Astrocyte (in vitro differentiated cells and primary cell): ENCODE data around the gene ZCCHC24. TPM values are rescaled to one million over a fixed set of nuclear protein-coding genes. Genes with fewer than 3 reads are reported as not detected.

Experiments
- DNase-seq: peaks from one replicate; pipeline ENCODE4 v3.0.0-alpha.2; 2010; ENCODE audit warnings: low read depth
- FAIRE-seq: peaks from 2 replicates; lab custom pipeline; 2011; peaks lifted over from hg19 to GRCh38; lab: Jason Lieb, UNC
- H2AFZ ChIP-seq: 2 replicates; pipeline ENCODE4 v1.6.0; 2012; ENCODE audit warnings: low read depth, low read length, inconsistent platforms
- H3K27ac ChIP-seq: 2 replicates; pipeline ENCODE4 v1.5.1; 2011; ENCODE audit warnings: low read depth, low read length, inconsistent platforms
- H3K27me3 ChIP-seq: 2 replicates; pipeline ENCODE4 v1.6.0; 2011; ENCODE audit warnings: low read length, inconsistent platforms; ENCODE audit not compliant: insufficient read depth
- H3K36me3 ChIP-seq: 2 replicates; pipeline ENCODE4 v1.5.1; 2011; ENCODE audit warnings: low read length, inconsistent platforms; ENCODE audit not compliant: insufficient read depth
- H3K4me1 ChIP-seq: 2 replicates; pipeline ENCODE4 v1.5.1; 2011; ENCODE audit warnings: low read length, inconsistent platforms; ENCODE audit not compliant: insufficient read depth
- H3K4me2 ChIP-seq: 2 replicates; pipeline ENCODE4 v1.6.0; 2012; ENCODE audit warnings: low read length, inconsistent platforms
- H3K4me3 ChIP-seq: 2 replicates; pipeline ENCODE4 v1.5.1; 2011; ENCODE audit warnings: low read depth, mild to moderate bottlenecking, low read length, inconsistent platforms; ENCODE audit not compliant: insufficient read depth
- H3K79me2 ChIP-seq: 2 replicates; pipeline ENCODE4 v1.6.0; 2012; ENCODE audit warnings: mild to moderate bottlenecking, low read length, inconsistent platforms; ENCODE audit not compliant: insufficient read depth
- H3K9ac ChIP-seq: 2 replicates; pipeline ENCODE4 v1.6.0; 2012; ENCODE audit warnings: mild to moderate bottlenecking, low read length, inconsistent platforms
- H3K9me3 ChIP-seq: 2 replicates; pipeline ENCODE4 v1.5.1; 2012; ENCODE audit warnings: low read depth, mild to moderate bottlenecking, low read length, inconsistent platforms; ENCODE audit not compliant: insufficient read depth
- H4K20me1 ChIP-seq: 2 replicates; pipeline ENCODE4 v1.6.0; 2012; ENCODE audit warnings: low read length, inconsistent platforms; ENCODE audit not compliant: insufficient read depth
- H3K27ac Mint-ChIP-seq: one replicate; pipeline ENCODE4 v1.8.0; 2021; ENCODE audit warnings: mild to moderate bottlenecking, mixed read lengths; ENCODE audit not compliant: unreplicated experiment
- H3K27me3 Mint-ChIP-seq: one replicate; pipeline ENCODE4 v1.8.0; 2021; ENCODE audit warnings: low read depth, mixed read lengths; ENCODE audit not compliant: unreplicated experiment
- H3K36me3 Mint-ChIP-seq: one replicate; pipeline ENCODE4 v1.8.0; 2021; ENCODE audit warnings: low read depth, mixed read lengths; ENCODE audit not compliant: unreplicated experiment
- H3K4me1 Mint-ChIP-seq: one replicate; pipeline ENCODE4 v1.8.0; 2021; ENCODE audit warnings: low read depth, mixed read lengths; ENCODE audit not compliant: unreplicated experiment
- H3K4me3 Mint-ChIP-seq: one replicate; pipeline ENCODE4 v1.8.0; 2021; ENCODE audit warnings: mild to moderate bottlenecking, moderate library complexity, mixed read lengths; ENCODE audit not compliant: unreplicated experiment
- H3K9me3 Mint-ChIP-seq: one replicate; pipeline ENCODE4 v1.8.0; 2021; ENCODE audit warnings: mild to moderate bottlenecking, mixed read lengths; ENCODE audit not compliant: unreplicated experiment
- CTCF ChIP-seq: IDR thresholded peaks from 2 replicates; pipeline ENCODE4 v1.5.1; 2011; ENCODE audit warnings: low read depth, mild to moderate bottlenecking, inconsistent platforms, low read length, moderate library complexity; ENCODE audit not compliant: insufficient read depth
- EZH2 ChIP-seq: IDR thresholded peaks from 2 replicates; pipeline ENCODE4 v1.6.1; 2012; ENCODE audit warnings: mild to moderate bottlenecking, low read length, inconsistent platforms; ENCODE audit not compliant: insufficient read depth
- total RNA-seq: library from RNA; stranded (reverse); gene quantifications from 2 replicates; pipeline ENCODE4 v1.2.1, GENCODE V29; 2021

Gene ZCCHC24
- total RNA-seq, 1 donor from 2014 or later: 21.4 TPM

GRCh38 chr10:79385392-79385795, 60.0 kb downstream of the ZCCHC24 start:
- no peak overlapping the region for H3K4me2 ChIP-seq
- H3K79me2 ChIP-seq: no peaks in the 10 kb centered on the region
- Mint-ChIP-seq H3K4me3 (no peak overlapping the region), H3K4me1 (peaks cover 16% of the 10 kb centered on the region), H3K27ac (no peak overlapping the region), H3K9me3 (no peaks in the 10 kb centered on the region), H3K36me3 (peaks cover 2% of the 10 kb centered on the region), H3K27me3 (no peaks in the 10 kb centered on the region)
- no peak for FAIRE-seq
- no peak for DNase-seq
- no peak overlapping the region for H3K4me3 ChIP-seq
- H3K27ac ChIP-seq: no peak overlapping the region
- no peak overlapping the region for H3K9ac ChIP-seq
- peaks cover 4% of the 10 kb centered on the region for H4K20me1 ChIP-seq
- no peaks in the 10 kb centered on the region for H3K9me3 ChIP-seq
- H2AFZ ChIP-seq: no peak overlapping the region
- H3K4me1 ChIP-seq: peaks cover 20% of the 10 kb centered on the region
- H3K36me3 ChIP-seq: peaks cover 6% of the 10 kb centered on the region
- H3K27me3 ChIP-seq: no peaks in the 10 kb centered on the region
- no peak for TF ChIP-seq EZH2
- no peak for TF ChIP-seq CTCF

GRCh38 chr10:79384773-79385391, 60.5 kb downstream of the ZCCHC24 start:
- no peak for FAIRE-seq

More at GRCh38 chr10:79384773-79385391, 60.5 kb downstream of the ZCCHC24 start:
- no peak overlapping the region for H3K4me3 ChIP-seq
- no peak overlapping the region for H3K9ac ChIP-seq
- Mint-ChIP-seq H3K27me3 (no peaks in the 10 kb centered on the region), H3K27ac (no peak overlapping the region), H3K4me1 (peaks cover 16% of the 10 kb centered on the region), H3K9me3 (no peaks in the 10 kb centered on the region), H3K36me3 (peaks cover 2% of the 10 kb centered on the region), H3K4me3 (no peak overlapping the region)
- H3K27me3 ChIP-seq: no peaks in the 10 kb centered on the region
- H2AFZ ChIP-seq: no peak overlapping the region
- H3K9me3 ChIP-seq: no peaks in the 10 kb centered on the region
- H3K36me3 ChIP-seq: peaks cover 6% of the 10 kb centered on the region
- H3K4me2 ChIP-seq: no peak overlapping the region
- no peak overlapping the region for H3K27ac ChIP-seq
- no peak for TF ChIP-seq CTCF
- no peak for TF ChIP-seq EZH2
- H3K79me2 ChIP-seq: no peaks in the 10 kb centered on the region
- peaks cover 24% of the 10 kb centered on the region for H3K4me1 ChIP-seq
- H4K20me1 ChIP-seq: peaks cover 4% of the 10 kb centered on the region
- DNase-seq: no peak
